GM12878 (cell line): Measurements from ENCODE around the gene ZSCAN4. TPM values are rescaled to one million over a fixed set of nuclear protein-coding genes. Genes with fewer than 3 reads are reported as not detected.

Experiments used
- ATAC-seq: fragments of 200-7000 bp; cut with Tn5 transposase; 3 replicates; pipeline ENCODE4 v1.9.1; 2020; ENCODE audit warnings: mild to moderate bottlenecking, moderate library complexity
- BruUV-seq: library from RNA; stranded (reverse); fragments of 400-500 nt; replicated peaks from 2 replicates; lab custom pipeline; 2021; lab: Mats Ljungman, UMichigan
- CTCF ChIA-PET: fragments of 300-600 bp; sonication (Branson Sonifier 250); formaldehyde crosslinking; extraction: SDS; loops from one replicate; lab custom pipeline; 2021; ENCODE audit warnings: inconsistent platforms; lab: Yijun Ruan, JAX
- POLR2A ChIA-PET: fragments of 350-600 bp; formaldehyde crosslinking; extraction: SDS; loops from one replicate; lab custom pipeline; 2021; ENCODE audit warnings: inconsistent platforms; lab: Charles Lee
- RAD21 ChIA-PET: fragments of 300-600 bp; sonication (Branson Sonifier 250); formaldehyde crosslinking; loops from one replicate; lab custom pipeline; 2023; ENCODE audit warnings: antibody characterized with exemption; ENCODE audit not compliant: unreplicated experiment; lab: Charles Lee
- SMC1A ChIA-PET: fragments of 300-600 bp; sonication (Branson Sonifier 250); formaldehyde crosslinking; loops from one replicate; lab custom pipeline; 2023; ENCODE audit not compliant: unreplicated experiment, uncharacterized antibody; lab: Charles Lee
- DNase-seq: peaks from one replicate; pipeline ENCODE4 v3.0.0-alpha.2; 2011; ENCODE audit warnings: low read depth, low spot score
- FAIRE-seq: peaks from 3 replicates; lab custom pipeline; 2011; peaks lifted over from hg19 to GRCh38; lab: Jason Lieb, UNC
- H2AFZ ChIP-seq: 2 replicates; pipeline ENCODE4 v1.6.0; 2011; ENCODE audit warnings: low read depth, low read length, control low read depth; ENCODE audit not compliant: control insufficient read depth
- H3K27ac ChIP-seq: 2 replicates; pipeline ENCODE4 v1.5.1; 2011; ENCODE audit warnings: control low read depth; ENCODE audit not compliant: control insufficient read depth, insufficient read depth
- H3K27me3 ChIP-seq, 2 experiments: replicated peaks in 1 of 2; 2 replicates each; pipeline versions ENCODE4 v1.6.0 to v1.6.1; 2011; ENCODE audit warnings: low read length in 1 of 2; ENCODE audit not compliant: control insufficient read depth in 2 of 2, insufficient read depth in 2 of 2
- H3K36me3 ChIP-seq, 2 experiments: 2 replicates each; pipeline ENCODE4 v1.5.1; 2011; ENCODE audit warnings: low read length in 1 of 2; ENCODE audit not compliant: control insufficient read depth in 2 of 2, insufficient read depth in 2 of 2
- H3K4me1 ChIP-seq: 2 replicates; pipeline ENCODE4 v1.6.1; 2011; ENCODE audit warnings: mild to moderate bottlenecking, low read length, moderate library complexity, mixed read lengths; ENCODE audit not compliant: control insufficient read depth, insufficient read depth
- H3K4me2 ChIP-seq: 2 replicates; pipeline ENCODE4 v1.6.0; 2011; ENCODE audit warnings: control low read depth; ENCODE audit not compliant: control insufficient read depth, insufficient read depth
- H3K4me3 ChIP-seq: fragments of 200-600 bp; sonication (generic); 2 replicates; pipeline ENCODE4 v1.5.1; 2016
- H3K79me2 ChIP-seq: 2 replicates; pipeline ENCODE4 v1.6.0; 2011; ENCODE audit warnings: low read length; ENCODE audit not compliant: control insufficient read depth, insufficient read depth
- H3K9ac ChIP-seq: 2 replicates; pipeline ENCODE4 v1.8.0; 2011; ENCODE audit warnings: low read length, control low read depth, mixed read lengths; ENCODE audit not compliant: control insufficient read depth, insufficient read depth
- H3K9me3 ChIP-seq: replicated peaks from 3 replicates; pipeline ENCODE4 v1.5.1; 2011; ENCODE audit warnings: mild to moderate bottlenecking, low read length; ENCODE audit not compliant: control insufficient read depth, insufficient read depth
- H4K20me1 ChIP-seq: 2 replicates; pipeline ENCODE4 v1.6.0; 2011; ENCODE audit not compliant: control insufficient read depth, insufficient read depth
- BHLHE40 ChIP-seq, 2 experiments: fragments of 450-650 bp in 1 of 2; IDR thresholded peaks; 2 replicates each; pipeline ENCODE4 v1.6.1; 2011 to 2017; ENCODE audit warnings: low read depth in 2 of 2, borderline replicate concordance in 1 of 2, improper control_type of control experiment in 1 of 2, low read length in 1 of 2, mild to moderate bottlenecking in 1 of 2
- CBX5 ChIP-seq: sonication (generic); IDR thresholded peaks from 2 replicates; pipeline ENCODE4 v1.6.1; 2016; ENCODE audit warnings: low read depth, moderate library complexity, mild to moderate bottlenecking, inconsistent platforms
- EP300 ChIP-seq, 2 experiments: fragments of 150-350 bp in 1 of 2; IDR thresholded peaks; 2 replicates each; pipeline ENCODE4 v1.6.1; 2011 to 2012; ENCODE audit warnings: low read depth in 2 of 2, low read length in 2 of 2, borderline replicate concordance in 1 of 2, improper control_type of control experiment in 1 of 2, inconsistent platforms in 1 of 2; ENCODE audit not compliant: control insufficient read depth in 1 of 2
- ETV6 ChIP-seq, 2 experiments: fragments of 450-650 bp in 1 of 2; IDR thresholded peaks in 1 of 2; conservative IDR thresholded peaks in 1 of 2; 2 replicates each; pipeline ENCODE4 v1.6.1; 2014; ENCODE audit warnings: antibody characterized with exemption in 1 of 2, borderline replicate concordance in 1 of 2, low read depth in 1 of 2, mild to moderate bottlenecking in 1 of 2, moderate library complexity in 1 of 2
- HDAC6 ChIP-seq: fragments of 200-600 bp; sonication (generic); IDR thresholded peaks from one replicate; pipeline ENCODE4 v1.8.0; 2017; ENCODE audit warnings: antibody characterized with exemption; ENCODE audit not compliant: unreplicated experiment
- IRF3 ChIP-seq: fragments of 450-650 bp; IDR thresholded peaks from 2 replicates; pipeline ENCODE4 v1.6.1; 2014; ENCODE audit warnings: mild to moderate bottlenecking
- KAT2A ChIP-seq: conservative IDR thresholded peaks from 2 replicates; pipeline ENCODE4 v1.6.1; 2011; ENCODE audit warnings: low read depth, low read length; ENCODE audit not compliant: control insufficient read depth
- NFYA ChIP-seq: IDR thresholded peaks from 2 replicates; pipeline ENCODE4 v1.6.1; 2011; ENCODE audit warnings: low read depth, mild to moderate bottlenecking, low read length, improper control_type of control experiment, borderline replicate concordance
- SKIL ChIP-seq: fragments of 450-650 bp; IDR thresholded peaks from 2 replicates; pipeline ENCODE4 v1.6.1; 2017; ENCODE audit warnings: mild to moderate bottlenecking, low read depth, inconsistent platforms; ENCODE audit not compliant: poor library complexity, severe bottlenecking
- SMAD1 ChIP-seq: fragments of 450-650 bp; IDR thresholded peaks from 2 replicates; pipeline ENCODE4 v1.6.1; 2018; ENCODE audit warnings: mild to moderate bottlenecking, low read depth; ENCODE audit not compliant: partially characterized antibody
- SMC3 ChIP-seq: IDR thresholded peaks from 2 replicates; pipeline ENCODE4 v1.6.1; 2011; ENCODE audit warnings: low read length, improper control_type of control experiment, borderline replicate concordance
- SUPT20H ChIP-seq: IDR thresholded peaks from 2 replicates; pipeline ENCODE4 v1.6.1; 2011; ENCODE audit warnings: low read depth, mild to moderate bottlenecking, low read length, moderate library complexity, borderline replicate concordance; ENCODE audit not compliant: control insufficient read depth
- ZNF622 ChIP-seq: fragments of 450-650 bp; IDR thresholded peaks from 2 replicates; pipeline ENCODE4 v1.6.1; 2017; ENCODE audit warnings: mild to moderate bottlenecking, inconsistent platforms
- WGBS: methylation state at CpG from one replicate; pipeline ENCODE4 v1.1.6; 2016; ENCODE audit warnings: low lambda C conversion rate; ENCODE audit not compliant: insufficient replicate concordance, insufficient coverage; ENCODE audit errors: missing lambda C conversion rate; 5-methylcytosine and 5-hydroxymethylcytosine counted together
- in situ Hi-C: fragments of 300-500 bp; cut with MboI; formaldehyde crosslinking; loops from 9 replicates; pipeline ENCODE4 v1.14.3; 2018; ENCODE audit warnings: mixed read lengths
- intact Hi-C: fragments of 100-400 bp; cut with micrococcal nuclease; formaldehyde crosslinking; loops from one replicate; pipeline ENCODE4 v1.14.2; 2022; ENCODE audit not compliant: unreplicated experiment
- polyA plus RNA-seq, 11 experiments: library from polyadenylated mRNA; depleted of rRNA in 4 of 11; unstranded in 6 of 11; stranded (reverse) in 5 of 11; fragments of >200 nt; fragmentation: Nextera tagmentation in 4 of 11; fragmentation: Illumina TruSeq in 1 of 11; extraction: Ambion mirVana in 4 of 11; extraction: Trizol in 1 of 11; gene quantifications; 1 replicate in 1 of 11; 2 replicates in 10 of 11; pipeline versions ENCODE4 v1.2.1 to v1.2.3, GENCODE V29; 2011 to 2016; ENCODE audit warnings: inconsistent platforms in 2 of 11, missing spikeins in 2 of 11, low read depth in 1 of 11
- total RNA-seq, 4 experiments: library from RNA; depleted of rRNA in 3 of 4; stranded (reverse); fragments of >200 nt in 3 of 4; fragmentation: Illumina TruSeq in 1 of 4; extraction: Trizol in 1 of 4; gene quantifications; 2 replicates each; pipeline versions ENCODE4 v1.2.1 to v1.2.3, GENCODE V29; 2013 to 2021
- TF ChIP-seq, protein P1 (sequence below): fragments of 150-350 bp; IDR thresholded peaks from 2 replicates; pipeline ENCODE4 v1.6.1; 2016; ENCODE audit warnings: low read depth, low read length

The ZSCAN4 gene
- total and polyA plus RNA-seq, 10 of the 15 experiments (the other 5 are each of a cell fraction or from before 2014, with no cell fraction given) = 0.04 to 0.10 (median 0.06) TPM; not detected in 7

- no peak for ATAC-seq
- Histone ChIP-seq H3K9ac (no peak overlapping the region), H4K20me1 (no peaks in the 10 kb centered on the region), H3K4me1 (no peaks in the 10 kb centered on the region), H3K36me3 (0 out of 4 replicates have a peak, but pooled peaks cover 0 to 4% of the 10 kb centered on the region in 2 experiments), H3K27ac (no peak overlapping the region), H3K9me3 (peaks cover 21% of the 10 kb centered on the region; the same call in 2 of the 3 replicates), H3K27me3 (no peaks in the 10 kb centered on the region), H3K79me2 (no peaks in the 10 kb centered on the region), H3K4me3 (no peak overlapping the region), H2AFZ (no peak overlapping the region), H3K4me2 (no peak overlapping the region)
- FAIRE-seq = no peak
- WGBS = 100% methylated on average over 1 of the region's 1 CpG
- ChIA-PET SMC1A (interaction anchor here (1.4 kb wide), 1 partner anchor 25 kb away, joined by 3 read pairs; the partner anchor contains the start of gene ZNF551), POLR2A (interaction anchor here (0.6 kb wide), 1 partner anchor 491 kb away, joined by 3 read pairs; no protein-coding TSS in a partner anchor), CTCF (no interaction called here), RAD21 (no interaction called here)
- in situ Hi-C loops = no loop called here
- intact Hi-C loops = no loop called here
- no peak for TF ChIP-seq SKIL
- no peak for TF ChIP-seq HDAC6
- TF ChIP-seq, protein P1, sequence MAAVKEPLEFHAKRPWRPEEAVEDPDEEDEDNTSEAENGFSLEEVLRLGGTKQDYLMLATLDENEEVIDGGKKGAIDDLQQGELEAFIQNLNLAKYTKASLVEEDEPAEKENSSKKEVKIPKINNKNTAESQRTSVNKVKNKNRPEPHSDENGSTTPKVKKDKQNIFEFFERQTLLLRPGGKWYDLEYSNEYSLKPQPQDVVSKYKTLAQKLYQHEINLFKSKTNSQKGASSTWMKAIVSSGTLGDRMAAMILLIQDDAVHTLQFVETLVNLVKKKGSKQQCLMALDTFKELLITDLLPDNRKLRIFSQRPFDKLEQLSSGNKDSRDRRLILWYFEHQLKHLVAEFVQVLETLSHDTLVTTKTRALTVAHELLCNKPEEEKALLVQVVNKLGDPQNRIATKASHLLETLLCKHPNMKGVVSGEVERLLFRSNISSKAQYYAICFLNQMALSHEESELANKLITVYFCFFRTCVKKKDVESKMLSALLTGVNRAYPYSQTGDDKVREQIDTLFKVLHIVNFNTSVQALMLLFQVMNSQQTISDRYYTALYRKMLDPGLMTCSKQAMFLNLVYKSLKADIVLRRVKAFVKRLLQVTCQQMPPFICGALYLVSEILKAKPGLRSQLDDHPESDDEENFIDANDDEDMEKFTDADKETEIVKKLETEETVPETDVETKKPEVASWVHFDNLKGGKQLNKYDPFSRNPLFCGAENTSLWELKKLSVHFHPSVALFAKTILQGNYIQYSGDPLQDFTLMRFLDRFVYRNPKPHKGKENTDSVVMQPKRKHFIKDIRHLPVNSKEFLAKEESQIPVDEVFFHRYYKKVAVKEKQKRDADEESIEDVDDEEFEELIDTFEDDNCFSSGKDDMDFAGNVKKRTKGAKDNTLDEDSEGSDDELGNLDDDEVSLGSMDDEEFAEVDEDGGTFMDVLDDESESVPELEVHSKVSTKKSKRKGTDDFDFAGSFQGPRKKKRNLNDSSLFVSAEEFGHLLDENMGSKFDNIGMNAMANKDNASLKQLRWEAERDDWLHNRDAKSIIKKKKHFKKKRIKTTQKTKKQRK = no peak
- no peak for TF ChIP-seq SUPT20H
- TF ChIP-seq SMAD1 = no peak
- no peak for TF ChIP-seq EP300 (IDR thresholded peaks at IDR 0.05; ENCODE audit: borderline replicate concordance in 1 of 2, control insufficient read depth in 1 of 2, low read depth in 2 of 2, low read length in 2 of 2)
- no peak for TF ChIP-seq IRF3
- no peak for TF ChIP-seq SMC3
- TF ChIP-seq NFYA = no peak
- TF ChIP-seq BHLHE40 (IDR thresholded peaks at IDR 0.05; ENCODE audit: borderline replicate concordance in 1 of 2, low read depth in 2 of 2, low read length in 1 of 2) = no peak
- TF ChIP-seq KAT2A = no peak
- no peak for TF ChIP-seq ZNF622
- no peak for TF ChIP-seq CBX5
- no peak for TF ChIP-seq ETV6 (conservative IDR thresholded peaks at IDR 0.05 in 1 of 2, IDR thresholded peaks at IDR 0.05 in 1 of 2; ENCODE audit: borderline replicate concordance in 1 of 2, low read depth in 1 of 2)
- no peak for DNase-seq
- no TSS peak for BruUV-seq
Observed at GRCh38 chr19:57706346-57706745, 37.6 kb downstream of the ZSCAN4 start.
